Stimulated activated CD4-positive, alpha-beta T cell treated with anti-CD3 and anti-CD28 coated beads, Interleukin-4, amount 100 ng/mL, for 24 hours (primary cell): Measurements from ENCODE around the gene C5orf58.

Experiments
- DNase-seq: peaks from one replicate; pipeline ENCODE4 v3.0.0-alpha.2; 2020

The C5orf58 gene, protein sequence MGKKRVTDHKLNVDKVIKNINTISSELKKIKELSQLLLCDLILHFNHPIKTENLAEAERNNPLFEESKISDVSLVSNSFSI

DNA sequence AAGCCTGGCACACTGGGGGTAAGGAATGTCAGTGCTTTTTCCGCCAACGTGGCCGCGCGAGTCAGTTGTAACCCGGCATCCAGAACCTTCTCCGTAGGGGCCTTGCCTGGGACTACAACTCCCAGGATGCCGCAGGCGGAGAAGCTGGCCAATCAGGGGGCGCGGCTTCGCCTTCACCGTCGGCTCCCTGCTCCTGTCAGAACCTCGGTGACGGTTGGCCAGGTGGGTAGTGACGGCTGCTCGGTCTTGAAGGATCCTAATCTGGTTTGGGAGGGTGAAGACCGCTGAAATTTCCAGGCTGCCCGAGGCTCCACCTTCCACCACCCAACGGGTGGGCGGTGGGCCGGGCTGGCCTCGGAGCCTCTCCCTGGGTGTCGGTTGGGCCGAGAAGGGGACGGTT, at the start of gene C5orf58:
TSS of gene C5orf58 (plus strand) at position 200 of the 400 bp plus-strand sequence. CDS start 1,992 bp downstream, outside the sequence.
- DNase-seq, result no peak

DNA sequence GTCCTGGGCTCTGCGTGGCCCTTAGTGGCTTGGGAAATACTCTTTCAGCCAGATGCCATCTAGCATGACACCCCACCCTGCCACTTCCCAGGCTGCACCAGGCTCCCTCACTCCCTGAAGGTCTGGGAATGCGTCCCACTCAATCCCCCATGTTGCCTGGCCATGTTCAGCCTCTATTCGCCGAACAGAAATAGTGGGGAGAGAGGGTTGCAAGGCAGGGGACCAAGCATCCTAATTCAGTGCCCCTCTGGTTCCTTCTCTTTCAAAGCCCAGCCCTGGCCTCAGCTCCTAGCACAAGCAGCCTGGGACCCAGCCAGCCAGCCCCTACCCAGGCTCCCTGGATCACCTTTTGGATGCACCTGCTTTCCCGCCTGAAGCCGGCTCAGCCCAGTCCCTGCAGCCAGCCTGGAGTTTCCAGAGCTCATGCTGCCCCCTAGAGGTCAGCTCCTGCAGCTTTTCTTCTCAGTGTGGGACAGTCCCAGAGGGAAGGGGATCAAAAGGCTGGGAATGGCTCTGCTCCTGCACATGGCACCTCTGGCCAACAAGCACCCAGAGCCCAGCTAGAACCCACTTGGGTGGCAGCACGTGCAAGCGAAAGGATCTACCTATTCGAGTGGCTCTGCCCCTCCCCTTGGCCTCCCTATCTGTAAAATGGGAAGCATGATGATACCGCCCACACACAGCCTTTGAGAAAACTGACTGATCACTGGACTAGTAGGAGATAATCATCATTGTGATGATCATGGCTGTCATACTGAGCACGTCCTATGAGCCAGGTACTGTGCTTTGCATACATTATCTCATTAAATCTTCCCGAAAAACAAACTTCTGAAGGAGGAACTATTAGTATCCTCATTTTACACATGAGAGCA, 48.7 kb upstream of the C5orf58 start:
- DNase-seq, result peak; percentile 30

DNA sequence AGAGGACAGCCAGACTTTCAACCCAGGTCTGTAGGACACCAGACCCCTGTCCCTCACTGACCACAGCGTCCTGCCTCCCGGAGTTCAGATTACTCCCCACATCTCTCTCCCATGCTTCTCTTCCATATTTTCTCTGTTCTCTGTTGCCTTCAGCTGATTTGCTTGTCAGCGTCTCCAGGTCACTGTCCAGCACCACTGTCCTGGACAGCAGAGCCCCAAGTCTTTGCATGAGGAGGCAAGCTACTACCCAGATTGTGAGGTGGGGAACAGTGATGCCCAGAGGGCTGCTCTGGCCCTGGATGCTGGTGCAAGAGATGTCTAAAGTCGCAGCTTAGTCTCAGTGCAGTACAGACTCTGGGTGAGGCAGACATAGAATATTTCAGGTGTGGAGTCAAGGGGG, 48.0 kb upstream of the C5orf58 start:
- DNase-seq, result no peak

DNA sequence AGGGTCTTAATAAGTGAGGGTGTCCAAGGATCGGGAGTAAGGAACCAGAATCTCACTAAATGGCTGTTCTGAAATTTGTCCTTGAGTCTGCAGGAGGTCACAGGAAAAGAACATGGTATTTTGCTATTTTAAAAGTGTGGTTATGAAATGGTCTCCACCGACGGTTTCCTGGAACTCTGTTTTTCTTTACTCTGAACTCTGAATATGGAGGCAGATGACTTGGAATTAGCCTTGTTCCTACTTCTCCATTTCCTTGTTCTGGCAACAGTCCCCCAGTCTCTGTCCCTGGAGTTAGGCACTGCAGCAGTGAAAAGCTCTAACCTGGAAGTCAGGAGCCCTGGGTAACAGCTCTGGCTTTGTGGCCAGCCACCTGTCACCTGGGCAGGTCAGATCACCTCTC, 46.6 kb upstream of the C5orf58 start:
- DNase-seq, result no peak

GRCh38 chr5:170186856-170187255, 45.9 kb upstream of the C5orf58 start:
- DNase-seq, result no peak

DNA sequence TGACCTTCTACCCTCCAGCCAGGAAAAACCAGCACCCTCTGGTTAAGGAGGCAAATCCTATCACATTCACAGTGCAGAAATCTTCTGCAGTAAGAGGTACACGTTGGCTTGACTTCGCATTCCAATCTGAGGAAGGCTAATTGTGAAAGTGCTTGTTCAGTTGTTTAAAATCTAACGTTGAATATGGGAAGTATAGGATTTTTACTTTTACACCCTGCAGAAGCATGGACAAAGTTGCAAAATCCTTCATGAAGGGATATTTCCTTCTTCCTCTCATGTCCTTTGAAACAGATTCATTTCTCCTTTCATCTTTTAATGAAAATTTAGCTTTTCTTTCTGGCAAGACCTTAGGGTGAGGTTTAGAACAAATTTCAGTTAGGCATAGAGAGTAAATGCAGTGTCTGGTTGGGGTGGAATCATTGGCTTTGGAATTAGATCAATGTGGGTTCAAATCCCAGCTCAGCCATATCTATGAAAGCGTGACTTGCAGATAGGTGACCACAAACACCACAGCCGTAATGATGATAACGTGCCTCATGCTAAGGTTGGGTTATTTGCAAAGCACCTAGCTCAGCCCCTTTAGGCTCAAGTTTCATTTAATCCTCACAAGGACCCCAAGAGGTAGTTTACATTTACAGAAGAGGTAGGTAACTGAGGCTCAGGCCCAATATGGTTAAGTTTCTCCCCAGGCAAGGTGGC, 42.2 kb upstream of the C5orf58 start:
- no peak for DNase-seq

- DNase-seq, result no peak
These were observed 40.0 kb upstream of the C5orf58 start for GRCh38 chr5:170192829-170193228.

DNA sequence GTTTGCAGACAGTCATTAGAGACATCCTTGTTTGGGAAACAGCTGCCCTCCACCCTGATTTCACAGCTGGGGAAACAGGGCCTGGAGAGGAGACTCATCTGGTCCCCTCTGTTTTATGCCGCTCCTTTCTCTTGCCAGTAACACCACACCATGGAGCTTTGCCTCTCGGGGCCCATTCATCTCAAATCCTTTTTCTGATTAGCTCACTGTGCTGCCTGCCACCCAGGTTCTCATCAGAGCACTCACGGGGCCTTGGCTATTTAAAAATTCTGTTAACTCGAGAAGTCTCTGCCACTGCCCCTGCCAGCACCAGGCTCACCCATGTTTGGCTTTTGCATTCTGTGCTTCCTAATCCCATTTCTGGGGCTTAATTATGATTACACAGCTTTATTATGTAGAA, 36.8 kb upstream of the C5orf58 start:
- no peak for DNase-seq

DNA sequence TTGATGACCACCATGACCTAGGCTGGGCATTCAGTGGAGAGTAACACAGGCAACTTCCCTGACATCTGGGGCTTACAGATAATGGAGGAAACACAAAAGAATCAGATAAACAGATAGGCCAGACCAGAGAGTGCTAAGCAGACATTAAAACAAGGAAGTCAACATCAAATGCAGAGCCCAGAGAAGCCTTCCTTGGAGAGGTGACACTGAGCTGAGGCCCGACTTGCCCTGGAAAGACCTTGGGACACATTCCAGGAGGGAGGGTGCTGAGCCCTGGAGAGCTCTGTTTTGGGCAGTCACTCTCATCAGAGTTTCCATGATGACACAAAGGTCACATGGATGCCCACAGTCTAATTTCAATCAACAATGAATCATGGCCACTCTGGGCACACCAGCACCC, 31.9 kb upstream of the C5orf58 start:
- DNase-seq, result no peak

- DNase-seq, result no peak
These were observed 31.5 kb upstream of the C5orf58 start for GRCh38 chr5:170201311-170201710.

DNA sequence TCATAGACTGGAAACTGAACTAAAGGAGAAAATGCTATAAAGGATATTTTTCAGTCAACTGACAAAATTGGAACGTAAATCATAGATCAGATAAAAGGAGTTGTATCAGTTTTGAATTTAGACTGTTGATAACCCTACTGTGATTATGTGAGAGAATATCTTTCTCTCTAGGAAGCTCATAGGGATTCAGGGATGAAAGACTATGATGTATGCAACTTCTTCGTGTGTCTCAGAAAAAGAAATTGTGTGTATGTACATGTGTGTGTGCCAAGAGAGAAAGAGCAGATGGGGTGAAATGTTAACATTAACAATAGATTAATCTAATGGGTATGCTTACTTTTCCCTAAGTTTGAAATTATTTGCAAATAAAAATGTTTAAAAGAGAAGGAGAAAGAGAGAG, 30.7 kb upstream of the C5orf58 start:
- no peak for DNase-seq

GRCh38 chr5:170204202-170204601, 28.6 kb upstream of the C5orf58 start:
- DNase-seq, result no peak

GRCh38 chr5:170206216-170206615, 26.6 kb upstream of the C5orf58 start:
- no peak for DNase-seq

- DNase-seq, result no peak
These were observed 25.8 kb upstream of the C5orf58 start for GRCh38 chr5:170206958-170207357.

DNA sequence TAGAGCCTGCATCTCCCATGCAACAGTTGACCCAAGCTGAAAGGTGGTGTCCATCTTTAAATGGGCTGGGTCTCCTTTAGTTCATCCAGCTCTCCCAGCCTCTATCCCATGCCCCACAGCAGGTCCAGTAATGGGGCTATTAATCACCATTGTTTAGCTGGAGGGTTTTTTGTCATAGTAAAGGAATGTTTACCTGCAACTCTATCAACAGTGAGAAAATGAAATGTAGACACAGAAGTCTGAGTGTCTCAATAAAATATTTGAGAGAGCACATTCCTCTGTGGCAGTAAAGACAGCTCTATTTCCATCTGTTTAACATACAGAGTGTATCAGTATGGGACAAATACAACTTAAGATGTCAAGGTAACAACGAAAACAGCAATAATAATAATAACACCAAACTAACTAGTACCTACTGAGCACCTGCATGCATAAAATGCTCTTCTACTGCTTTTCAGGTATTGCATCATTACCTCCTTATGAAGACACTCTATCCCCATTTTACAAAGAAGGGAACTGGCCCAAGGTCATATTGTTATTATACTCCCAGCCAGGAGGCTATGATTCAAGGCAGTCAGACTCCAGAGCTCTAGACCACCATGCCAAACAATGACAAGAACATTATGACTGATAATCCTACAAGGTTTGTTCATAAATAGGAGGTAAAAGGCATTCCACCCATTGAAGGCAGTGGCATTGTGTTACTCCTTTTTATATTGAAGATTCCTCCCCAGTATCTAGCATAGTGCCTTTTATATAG, 21.0 kb upstream of the C5orf58 start:
- DNase-seq, result no peak

DNA sequence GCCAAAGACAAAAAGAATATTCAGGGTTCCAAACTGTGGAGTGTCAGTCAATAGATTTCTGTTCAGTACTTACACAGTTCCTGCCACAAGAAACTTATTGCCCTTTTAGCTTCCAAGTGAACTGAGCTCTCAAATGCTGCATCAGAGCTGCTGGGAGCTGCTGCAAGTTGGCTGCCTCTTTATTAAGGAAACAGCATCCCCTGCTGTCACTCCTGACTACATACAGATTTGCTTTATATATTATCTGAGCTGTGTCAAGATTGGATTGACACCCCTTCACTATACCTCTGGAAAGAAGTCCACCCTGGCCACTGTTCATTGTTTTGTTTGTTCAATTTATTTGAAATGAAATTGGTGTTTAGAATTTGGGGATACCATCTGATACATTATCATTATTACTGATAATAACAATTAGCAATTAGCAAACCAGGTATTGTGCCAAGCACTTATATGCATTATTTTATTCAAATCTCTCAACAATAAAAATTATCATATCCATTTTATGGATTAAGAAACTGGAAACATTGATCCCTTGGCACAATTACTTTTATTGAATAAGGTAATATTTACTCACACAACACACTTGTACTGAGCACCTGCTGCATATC, 16.4 kb upstream of the C5orf58 start:
- no peak for DNase-seq

DNA sequence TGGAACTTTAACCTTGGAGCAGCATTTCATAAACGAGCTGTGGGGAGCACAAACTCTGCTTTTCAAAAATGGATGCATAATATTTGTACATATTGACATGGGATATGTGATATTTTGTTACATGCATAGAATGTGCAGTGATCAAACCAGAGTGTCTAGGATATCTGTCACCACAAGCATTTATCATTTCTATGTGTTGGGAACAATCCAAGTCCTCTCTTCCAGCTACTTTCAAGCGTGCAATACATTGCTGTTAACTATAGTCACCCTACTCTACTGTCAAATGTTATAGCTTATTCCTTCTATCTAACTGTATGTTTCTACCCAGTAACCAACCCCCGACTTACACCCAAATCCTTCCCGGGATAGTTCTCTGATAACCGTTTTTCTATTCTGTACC, 15.0 kb upstream of the C5orf58 start:
- no peak for DNase-seq

- no peak for DNase-seq
These were observed 14.1 kb upstream of the C5orf58 start for GRCh38 chr5:170218726-170219125.

- DNase-seq, result no peak
These were observed 13.2 kb upstream of the C5orf58 start for GRCh38 chr5:170219615-170220014.

DNA sequence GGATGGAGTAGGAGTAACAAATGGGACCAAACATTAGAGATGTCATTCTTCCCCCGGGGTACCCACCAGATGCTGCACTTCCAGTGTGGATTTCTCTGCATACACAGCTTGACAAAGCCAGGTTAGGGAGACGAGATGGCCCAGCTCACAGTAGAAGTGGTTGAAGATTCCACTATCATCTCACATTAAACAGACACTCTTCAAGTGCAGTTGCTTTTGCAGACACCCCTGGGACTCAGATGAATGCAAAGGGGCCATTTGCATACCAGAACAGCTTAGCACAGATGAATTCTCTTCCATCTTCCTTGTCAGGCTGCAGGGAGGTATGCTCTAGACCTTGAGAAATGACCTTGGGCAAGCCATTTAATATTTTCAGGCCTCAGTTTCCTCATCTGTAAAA, 12.6 kb upstream of the C5orf58 start:
- no peak for DNase-seq

DNA sequence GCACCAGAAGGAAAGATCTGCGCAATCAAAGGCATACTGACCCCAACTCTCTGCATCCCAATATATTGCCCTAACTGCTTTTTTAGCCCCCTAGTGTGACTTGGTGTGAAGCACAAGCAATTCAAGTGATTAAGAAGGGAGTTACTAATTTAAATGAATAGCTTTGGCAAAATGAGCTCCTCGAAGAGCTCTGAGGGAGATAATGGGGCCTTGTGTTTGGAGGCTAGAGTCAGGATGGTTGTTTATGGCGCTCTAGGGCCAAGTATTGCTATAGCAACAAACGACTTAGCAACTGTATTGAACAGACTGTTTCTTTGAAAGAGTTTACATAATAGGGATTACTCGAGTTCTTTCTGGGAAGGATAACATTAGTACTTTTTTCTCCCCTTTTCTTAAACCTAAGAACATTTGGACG, 11.5 kb upstream of the C5orf58 start:
- no peak for DNase-seq

DNA sequence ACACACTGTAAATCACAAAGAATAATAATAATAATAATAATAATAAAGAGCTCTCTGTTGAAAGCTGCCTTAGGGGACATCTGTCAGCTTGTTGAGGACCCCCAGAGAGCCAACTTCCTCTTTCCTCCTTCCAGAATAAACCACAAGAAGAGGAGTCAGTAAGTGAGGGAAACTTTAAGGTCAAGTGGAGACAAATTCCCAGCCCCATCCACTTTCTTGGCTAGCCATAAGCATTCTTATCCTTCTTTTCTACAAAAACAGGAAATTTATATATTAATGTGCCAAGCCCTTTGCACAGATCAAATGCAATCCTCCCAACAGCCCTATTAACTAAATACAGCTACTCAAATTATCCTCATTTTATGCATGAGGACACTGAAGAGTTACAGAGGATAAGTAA, 9.4 kb upstream of the C5orf58 start:
- DNase-seq, result no peak

- no peak for DNase-seq
These were observed 8.9 kb upstream of the C5orf58 start for GRCh38 chr5:170223906-170224305.
